NT2/D1 (cell line): ENCODE data around the gene ATP5PD.
"Not testable (repeated sequence)": the region's sequence is repeated elsewhere in the genome, so short reads cannot be mapped to it uniquely, and the experiment has no call there.

ENCODE experiments used
- DNase-seq: peaks from one replicate; pipeline ENCODE4 v3.0.0-alpha.2; 2011; ENCODE audit warnings: low read depth, low spot score
- H3K27me3 ChIP-seq: 2 replicates; pipeline ENCODE4 v1.6.0; 2011; ENCODE audit warnings: mild to moderate bottlenecking; ENCODE audit not compliant: insufficient read length, insufficient read depth
- H3K36me3 ChIP-seq: 2 replicates; pipeline ENCODE4 v1.6.1; 2011; ENCODE audit warnings: mild to moderate bottlenecking, low read length, mixed read lengths; ENCODE audit not compliant: insufficient read depth, insufficient read length
- H3K4me1 ChIP-seq: 2 replicates; pipeline ENCODE4 v1.5.1; 2011; ENCODE audit not compliant: insufficient read depth, insufficient read length
- H3K4me3 ChIP-seq: 2 replicates; pipeline ENCODE4 v1.5.1; 2011; ENCODE audit warnings: low read depth; ENCODE audit not compliant: insufficient read length
- H3K9ac ChIP-seq: 2 replicates; pipeline ENCODE4 v1.6.0; 2011; ENCODE audit warnings: low read depth; ENCODE audit not compliant: insufficient read length
- H3K9me3 ChIP-seq: 2 replicates; pipeline ENCODE4 v1.5.1; 2011; ENCODE audit warnings: mild to moderate bottlenecking, low read length; ENCODE audit not compliant: insufficient read depth
- SUZ12 ChIP-seq: IDR thresholded peaks from 2 replicates; pipeline ENCODE4 v1.6.1; 2011; ENCODE audit not compliant: insufficient read length, insufficient read depth; ENCODE audit errors: extremely low read depth
- YY1 ChIP-seq: IDR thresholded peaks from 2 replicates; pipeline ENCODE4 v1.6.1; 2011; ENCODE audit not compliant: insufficient read length, insufficient read depth
- ZNF274 ChIP-seq: IDR thresholded peaks from 2 replicates; pipeline ENCODE4 v1.6.1; 2011; ENCODE audit warnings: mild to moderate bottlenecking, low read depth, low read length

ATP5PD gene

DNA sequence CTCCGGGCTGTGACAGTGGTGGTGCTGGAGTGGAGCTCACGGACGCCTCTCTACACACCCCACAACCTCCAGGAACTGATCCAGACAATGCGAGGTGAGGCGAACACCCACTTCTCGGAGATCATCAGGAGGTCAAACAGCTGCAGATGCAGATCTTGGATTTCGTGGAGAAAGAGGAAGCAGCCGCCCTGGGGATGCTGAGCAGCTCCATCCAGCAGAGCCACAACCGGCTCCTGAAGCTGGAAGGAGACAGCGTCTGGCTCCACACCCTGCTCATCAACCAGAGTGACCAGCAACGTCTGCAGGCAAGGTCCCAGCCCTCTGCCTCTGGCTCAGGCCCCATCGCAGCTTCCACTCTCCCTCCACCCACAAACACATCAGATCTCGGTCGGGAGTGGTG, 27.8 kb upstream of the ATP5PD start:
- TF ChIP-seq YY1 (no peak), SUZ12 (no peak), ZNF274 (no peak)
- Histone ChIP-seq H3K27me3 (no peaks in the 10 kb centered on the region), H3K9ac (no peak overlapping the region), H3K4me3 (no peak overlapping the region), H3K4me1 (peaks cover 36% of the 10 kb centered on the region), H3K36me3 (no peaks in the 10 kb centered on the region), H3K9me3 (no peaks in the 10 kb centered on the region)
- no peak for DNase-seq

DNA sequence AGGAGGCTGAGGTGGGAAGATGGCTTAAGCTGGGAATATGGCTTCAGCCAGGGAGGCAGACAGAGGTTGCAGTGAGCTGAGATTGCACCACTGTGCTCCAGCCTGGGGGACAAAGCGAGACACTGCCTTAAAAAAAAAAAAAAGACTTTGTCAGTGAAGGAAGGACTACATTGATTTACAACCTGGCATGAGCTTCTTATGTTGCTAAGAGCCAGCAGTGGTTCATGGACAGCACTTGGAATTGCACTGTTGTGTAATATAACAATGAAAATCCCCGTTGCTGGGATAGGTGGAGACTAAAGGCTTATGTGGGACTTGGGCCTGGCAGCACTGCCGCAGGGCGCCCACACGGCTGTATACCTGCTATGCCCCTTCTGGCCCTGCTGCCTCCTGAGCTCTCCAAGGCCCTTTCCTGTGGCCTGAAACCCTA, 26.9 kb upstream of the ATP5PD start:
- no peak for TF ChIP-seq YY1
- TF ChIP-seq SUZ12 = no peak
- TF ChIP-seq ZNF274 = no peak
- Histone ChIP-seq H3K9me3 (no peaks in the 10 kb centered on the region), H3K36me3 (no peaks in the 10 kb centered on the region), H3K27me3 (no peaks in the 10 kb centered on the region), H3K9ac (no peak overlapping the region), H3K4me1 (peaks cover 29% of the 10 kb centered on the region), H3K4me3 (no peak overlapping the region)
- no peak for DNase-seq

DNA sequence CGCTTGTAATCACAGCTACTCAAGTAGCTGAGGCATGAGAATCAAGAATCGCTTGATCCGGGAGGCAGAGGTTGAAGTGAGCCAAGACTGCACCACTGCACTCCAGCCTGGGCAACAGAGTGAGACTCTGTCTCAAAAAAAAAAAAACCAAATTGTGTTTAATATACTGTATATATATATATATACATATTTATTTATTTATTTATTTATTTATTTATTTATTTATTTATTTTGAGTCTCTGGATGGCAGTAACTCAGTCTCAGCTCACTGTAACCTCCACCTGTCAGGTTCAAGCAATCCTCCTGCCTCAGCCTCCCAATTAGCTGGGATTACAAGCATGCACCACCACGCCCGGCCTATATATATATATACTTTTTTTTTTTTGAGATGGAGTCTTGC, 26.1 kb upstream of the ATP5PD start:
- peaks cover 22% of the 10 kb centered on the region for H3K4me1 ChIP-seq
- DNase-seq = not testable (repeated sequence)

DNA sequence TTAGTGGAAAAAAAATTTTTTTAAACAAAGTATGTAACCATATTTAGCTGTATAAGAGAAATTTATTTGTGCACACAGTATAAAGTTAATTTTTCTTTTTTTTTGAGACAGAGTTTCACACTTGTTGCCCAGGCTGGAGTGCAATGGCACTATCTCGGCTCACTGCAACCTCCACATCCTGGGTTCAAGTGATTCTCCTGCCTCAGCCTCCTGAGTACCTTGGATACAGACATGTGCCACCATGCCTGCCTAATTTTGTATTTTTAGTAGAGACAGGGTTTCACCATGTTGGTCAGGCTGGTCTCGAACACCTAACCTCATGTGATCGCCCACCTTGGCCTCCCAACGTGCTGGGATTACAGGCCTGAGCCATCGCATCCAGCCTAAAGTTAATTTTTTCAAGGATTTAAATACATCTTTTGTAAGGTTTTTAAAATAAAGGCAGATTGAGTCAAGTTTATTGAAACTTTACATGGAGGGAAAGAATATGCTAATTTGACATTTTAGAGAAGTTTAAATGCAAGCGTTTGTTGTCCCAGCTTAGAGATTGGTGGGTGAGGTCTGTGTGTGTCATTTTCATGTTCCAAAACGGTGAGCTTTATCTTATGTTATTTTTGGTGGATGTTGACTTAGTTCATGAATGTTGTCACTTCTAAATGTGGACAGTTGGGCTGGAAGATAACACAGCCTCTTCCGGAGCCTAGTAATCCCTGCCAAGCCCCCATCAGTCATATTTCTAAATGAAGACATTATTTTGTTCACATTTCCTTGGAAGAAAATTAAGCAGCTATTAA, 24.9 kb upstream of the ATP5PD start:
- not testable (repeated sequence) for H3K27me3 ChIP-seq, H3K9me3 ChIP-seq, H3K4me3 ChIP-seq, H3K36me3 ChIP-seq, H3K9ac ChIP-seq, DNase-seq
- peaks cover 11% of the 10 kb centered on the region for H3K4me1 ChIP-seq

More for the DNA sequence above, 26.1 kb upstream of the ATP5PD start:
- not testable (repeated sequence) for H3K4me3 ChIP-seq, H3K27me3 ChIP-seq, H3K9ac ChIP-seq, H3K36me3 ChIP-seq, H3K9me3 ChIP-seq

DNA sequence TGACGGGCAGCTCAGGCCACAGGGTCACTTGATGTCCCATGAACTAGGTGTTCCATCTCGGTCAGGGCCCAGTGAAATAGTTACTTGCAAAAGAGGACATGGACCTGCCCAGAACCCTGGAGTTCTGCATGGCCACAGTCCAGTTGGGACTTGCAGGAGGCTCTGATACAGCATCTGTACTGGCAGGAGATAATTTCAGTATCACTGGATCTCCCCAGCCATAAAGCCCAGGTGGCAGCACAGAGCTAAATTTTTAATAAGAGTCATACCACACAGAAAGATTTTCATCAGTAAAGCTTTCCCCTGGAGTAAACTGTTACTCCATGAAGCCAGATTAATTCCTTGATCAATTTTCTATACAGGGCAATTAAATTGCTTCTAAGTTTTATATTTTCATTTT, 23.0 kb upstream of the ATP5PD start:
- Histone ChIP-seq H3K4me3 (no peak overlapping the region), H3K9ac (no peak overlapping the region), H3K36me3 (peaks cover 9% of the 10 kb centered on the region), H3K9me3 (no peaks in the 10 kb centered on the region), H3K4me1 (peaks cover 9% of the 10 kb centered on the region), H3K27me3 (no peaks in the 10 kb centered on the region)
- no peak for DNase-seq
- no peak for TF ChIP-seq ZNF274
- no peak for TF ChIP-seq SUZ12
- no peak for TF ChIP-seq YY1

DNA sequence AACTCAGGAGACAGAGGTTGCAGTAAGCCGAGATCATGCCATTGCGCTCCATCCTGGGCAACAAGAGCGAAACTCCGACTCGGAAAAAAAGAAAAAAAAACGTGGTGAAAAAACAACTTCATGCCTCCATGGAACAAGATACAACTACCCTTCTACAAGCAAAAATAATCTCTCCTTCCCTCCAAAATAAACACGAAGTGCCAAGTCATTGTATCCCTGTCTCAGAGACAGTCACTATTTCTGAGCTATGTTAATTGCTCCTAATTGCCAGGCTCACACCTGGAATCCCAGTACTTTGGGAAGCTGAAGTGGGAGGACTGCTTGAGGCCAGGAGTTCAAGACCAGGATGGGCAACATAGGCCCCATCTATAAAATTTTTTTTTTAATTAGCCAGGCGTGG, 22.0 kb upstream of the ATP5PD start:
- peaks cover 19% of the 10 kb centered on the region for H3K36me3 ChIP-seq
- no peak for DNase-seq
- no peaks in the 10 kb centered on the region for H3K27me3 ChIP-seq
- no peak for TF ChIP-seq ZNF274
- no peak for TF ChIP-seq YY1
- no peak for TF ChIP-seq SUZ12
- H3K9me3 ChIP-seq = no peaks in the 10 kb centered on the region
- H3K4me1 ChIP-seq = peaks cover 3% of the 10 kb centered on the region
- no peak overlapping the region for H3K9ac ChIP-seq
- H3K4me3 ChIP-seq = no peak overlapping the region

DNA sequence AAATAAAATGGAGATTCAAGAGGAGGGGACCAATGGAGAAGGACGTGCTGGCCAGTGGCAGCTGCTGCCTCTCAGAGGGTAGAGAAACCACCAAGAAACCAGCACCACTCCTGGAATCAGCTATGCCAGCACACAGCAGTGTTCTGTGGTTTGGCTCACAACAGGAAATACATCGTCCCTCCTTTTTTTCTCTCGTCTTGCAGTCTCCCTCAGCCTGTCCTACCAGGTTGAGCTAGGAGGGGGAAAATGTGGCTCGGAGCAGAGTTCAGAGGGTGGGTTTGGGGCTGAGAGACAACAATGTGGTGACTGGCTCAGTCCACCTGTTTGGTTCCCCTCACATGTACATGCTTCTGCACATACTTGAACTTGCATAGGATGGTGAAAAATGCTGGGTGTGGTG, 21.1 kb upstream of the ATP5PD start:
- TF ChIP-seq YY1 (no peak), SUZ12 (no peak), ZNF274 (no peak)
- no peak overlapping the region for H3K4me3 ChIP-seq
- DNase-seq = no peak
- H3K27me3 ChIP-seq = no peaks in the 10 kb centered on the region
- peaks cover 2% of the 10 kb centered on the region for H3K4me1 ChIP-seq
- H3K9ac ChIP-seq = no peak overlapping the region
- no peaks in the 10 kb centered on the region for H3K9me3 ChIP-seq
- H3K36me3 ChIP-seq = peaks cover 28% of the 10 kb centered on the region

DNA sequence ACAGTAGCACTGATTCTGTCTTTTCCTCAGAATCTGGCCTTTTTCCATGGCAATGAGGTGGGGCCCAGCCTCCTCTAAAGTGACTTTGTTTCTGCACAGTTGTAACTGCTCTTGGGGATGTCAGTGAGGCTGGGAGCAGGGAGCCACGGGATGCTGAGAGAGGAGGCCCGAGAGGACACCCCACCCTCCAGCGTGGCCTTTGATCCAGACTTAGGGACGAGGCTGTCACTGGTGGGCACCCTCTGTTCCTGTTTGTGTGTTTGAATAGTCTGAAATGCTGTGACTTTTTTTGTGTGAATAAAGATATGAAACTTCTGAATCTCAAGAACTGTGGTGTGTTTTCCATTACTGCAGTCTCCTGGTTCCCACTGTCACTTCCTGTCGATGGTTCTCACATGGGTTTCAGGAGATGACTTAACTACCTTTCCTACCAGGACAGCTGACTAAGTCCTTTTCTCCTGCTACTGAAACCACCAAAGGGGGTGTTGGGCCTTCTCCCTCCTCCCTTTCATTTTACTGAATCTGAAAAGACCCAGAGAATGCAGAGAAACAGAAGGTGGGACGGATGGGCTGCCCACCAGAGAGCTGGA, 18.9 kb upstream of the ATP5PD start:
- H3K9ac ChIP-seq = no peak overlapping the region
- H3K27me3 ChIP-seq = no peaks in the 10 kb centered on the region
- peaks cover 2% of the 10 kb centered on the region for H3K4me1 ChIP-seq
- no peaks in the 10 kb centered on the region for H3K9me3 ChIP-seq
- H3K36me3 ChIP-seq = peaks cover 50% of the 10 kb centered on the region
- no peak overlapping the region for H3K4me3 ChIP-seq
- no peak for TF ChIP-seq YY1
- no peak for DNase-seq
